AG09319 (cell line): ENCODE measurements around the gene MRTFB.

Experiments
- DNase-seq: peaks from one replicate; pipeline ENCODE4 v3.0.0-alpha.2; 2010; ENCODE audit warnings: low read depth; ENCODE audit errors: extremely low read depth
- CTCF ChIP-seq: IDR thresholded peaks from 2 replicates; pipeline ENCODE4 v1.5.1; 2011; ENCODE audit warnings: low read depth, mild to moderate bottlenecking, inconsistent platforms, low read length, moderate library complexity

MRTFB gene

GRCh38 chr16:14135704-14136103 is 64.6 kb downstream of the MRTFB start:
- TF ChIP-seq CTCF: no peak
- no peak for DNase-seq

GRCh38 chr16:14139872-14140271 is 68.8 kb downstream of the MRTFB start:
- TF ChIP-seq CTCF: no peak
- no peak for DNase-seq

GRCh38 chr16:14140923-14141322 is 69.8 kb downstream of the MRTFB start:
- TF ChIP-seq CTCF: no peak
- DNase-seq: no peak

- DNase-seq: no peak
- no peak for TF ChIP-seq CTCF
Measured at GRCh38 chr16:14146445-14146844, 75.3 kb downstream of the MRTFB start.

GRCh38 chr16:14148016-14148415 is 76.9 kb downstream of the MRTFB start:
- no peak for TF ChIP-seq CTCF

GRCh38 chr16:14148569-14148968 is 77.5 kb downstream of the MRTFB start:
- no peak for DNase-seq
- no peak for TF ChIP-seq CTCF

More at GRCh38 chr16:14148016-14148415, 76.9 kb downstream of the MRTFB start:
- no peak for DNase-seq

GRCh38 chr16:14150796-14151195 is 79.7 kb downstream of the MRTFB start:
- no peak for TF ChIP-seq CTCF
- DNase-seq: no peak
